H1 (cell line): ENCODE data around the gene LGI4. TPM values are rescaled to one million over a fixed set of nuclear protein-coding genes. Genes with fewer than 3 reads are reported as not detected.
A peak's percentile ranks its signal among the peaks of the same experiment; 100 is the strongest.

ENCODE experiments used
- CTCF ChIA-PET: fragments of 300-600 bp; sonication (Branson Sonifier 250); formaldehyde crosslinking; loops from one replicate; lab custom pipeline; 2021; ENCODE audit not compliant: partially characterized antibody; lab: Charles Lee
- POLR2A ChIA-PET: fragments of 300-600 bp; sonication (Branson Sonifier 250); formaldehyde crosslinking; loops from one replicate; lab custom pipeline; 2021; ENCODE audit warnings: inconsistent platforms; ENCODE audit not compliant: partially characterized antibody; lab: Charles Lee
- DNase-seq, 2 experiments: peaks; one replicate each; pipeline versions ENCODE4 v3.0.0 to v3.0.0-alpha.2; 2010 to 2022; ENCODE audit warnings: low spot score in 2 of 2, low read depth in 1 of 2, mixed read lengths in 1 of 2
- FAIRE-seq: peaks from 2 replicates; lab custom pipeline; 2011; peaks lifted over from hg19 to GRCh38; lab: Jason Lieb, UNC
- H2AFZ ChIP-seq: 2 replicates; pipeline ENCODE4 v1.8.1; 2012; ENCODE audit warnings: low read length, inconsistent platforms
- H2AK5ac ChIP-seq: 2 replicates; pipeline ENCODE4 v1.6.1; 2013; ENCODE audit warnings: low read depth, low read length
- H2BK120ac ChIP-seq: replicated peaks from 2 replicates; pipeline ENCODE3; 2013; ENCODE audit warnings: low read depth, low read length, inconsistent platforms
- H2BK12ac ChIP-seq: 2 replicates; pipeline ENCODE4 v1.6.1; 2013; ENCODE audit warnings: low read depth, low read length
- H2BK15ac ChIP-seq: 2 replicates; pipeline ENCODE4 v1.6.1; 2013; ENCODE audit warnings: low read length
- H2BK20ac ChIP-seq: 2 replicates; pipeline ENCODE4 v1.6.1; 2013; ENCODE audit warnings: low read length
- H2BK5ac ChIP-seq: 2 replicates; pipeline ENCODE4 v1.6.1; 2013; ENCODE audit warnings: low read depth, low read length
- H3K14ac ChIP-seq: 2 replicates; pipeline ENCODE4 v1.6.1; 2013; ENCODE audit warnings: inconsistent platforms; ENCODE audit not compliant: insufficient read length
- H3K18ac ChIP-seq: 2 replicates; pipeline ENCODE4 v1.6.1; 2013; ENCODE audit warnings: low read length; ENCODE audit errors: extremely low read depth
- H3K23ac ChIP-seq: 2 replicates; pipeline ENCODE4 v1.6.1; 2013; ENCODE audit warnings: inconsistent platforms; ENCODE audit not compliant: insufficient read length
- H3K23me2 ChIP-seq: 2 replicates; pipeline ENCODE4 v1.6.1; 2013; ENCODE audit warnings: low read depth, low read length
- H3K27ac ChIP-seq: 2 replicates; pipeline ENCODE4 v1.6.1; 2011; ENCODE audit warnings: low read depth, low read length, inconsistent platforms
- H3K27me3 ChIP-seq, 4 experiments: replicated peaks in 1 of 4; 1 replicate in 1 of 4; 2 replicates in 3 of 4; pipeline versions ENCODE4 v1.6.1 to v1.8.1; 2011 to 2013; ENCODE audit warnings: low read length in 3 of 4, mild to moderate bottlenecking in 3 of 4, inconsistent platforms in 2 of 4, mixed read lengths in 2 of 4, moderate library complexity in 1 of 4; ENCODE audit not compliant: control insufficient read depth in 3 of 4, insufficient read depth in 3 of 4; ENCODE audit errors: extremely low read depth in 1 of 4
- H3K36me3 ChIP-seq, 4 experiments: 2 replicates each; pipeline versions ENCODE4 v1.6.1 to v1.8.1; 2011 to 2013; ENCODE audit warnings: mild to moderate bottlenecking in 4 of 4, low read length in 3 of 4, moderate library complexity in 2 of 4, control low read depth in 1 of 4, inconsistent platforms in 1 of 4; ENCODE audit not compliant: insufficient read depth in 4 of 4, control insufficient read depth in 2 of 4
- H3K4ac ChIP-seq: replicated peaks from 2 replicates; pipeline ENCODE3; 2013; ENCODE audit warnings: low read length, low read depth, mixed read lengths, inconsistent platforms; ENCODE audit not compliant: insufficient read length
- H3K4me1 ChIP-seq, 4 experiments: replicated peaks in 1 of 4; 1 replicate in 1 of 4; 2 replicates in 3 of 4; pipeline versions ENCODE4 v1.6.1 to v1.8.1; 2011 to 2013; ENCODE audit warnings: low read length in 3 of 4, inconsistent platforms in 2 of 4, mixed read lengths in 1 of 4; ENCODE audit not compliant: insufficient read depth in 4 of 4, control insufficient read depth in 3 of 4
- H3K4me2 ChIP-seq, 2 experiments: 2 replicates each; pipeline versions ENCODE4 v1.6.1 to v1.8.1; 2011 to 2013; ENCODE audit warnings: low read depth in 2 of 2, low read length in 2 of 2, control low read depth in 1 of 2, inconsistent platforms in 1 of 2, mild to moderate bottlenecking in 1 of 2; ENCODE audit not compliant: insufficient read depth in 1 of 2
- H3K4me3 ChIP-seq, 4 experiments: fragments of 200-600, 300-600 bp in 1 of 4; sonication (generic), shearing (Covaris generic), sonication (Bioruptor Twin) in 1 of 4; 2 replicates each; pipeline versions ENCODE4 v1.5.1 to v1.8.1; 2011 to 2016; ENCODE audit warnings: low read length in 4 of 4, low read depth in 3 of 4, control low read depth in 2 of 4, inconsistent platforms in 2 of 4, mild to moderate bottlenecking in 2 of 4, mixed read lengths in 1 of 4, moderate library complexity in 1 of 4; ENCODE audit not compliant: insufficient read depth in 2 of 4; ENCODE audit errors: extremely low read depth in 1 of 4
- H3K56ac ChIP-seq: replicated peaks from 2 replicates; pipeline ENCODE3; 2013; ENCODE audit warnings: low read depth, mild to moderate bottlenecking, mixed read lengths, low read length, inconsistent platforms; ENCODE audit not compliant: insufficient read length
- H3K79me1 ChIP-seq: 2 replicates; pipeline ENCODE4 v1.6.1; 2013; ENCODE audit warnings: low read depth, low read length, control low read depth
- H3K79me2 ChIP-seq, 2 experiments: 2 replicates each; pipeline versions ENCODE4 v1.6.1 to v1.8.1; 2012 to 2013; ENCODE audit warnings: low read length in 2 of 2, mild to moderate bottlenecking in 2 of 2, inconsistent platforms in 1 of 2; ENCODE audit not compliant: insufficient read depth in 2 of 2, control insufficient read depth in 1 of 2
- H3K9ac ChIP-seq, 4 experiments: replicated peaks in 1 of 4; 1 replicate in 1 of 4; 2 replicates in 3 of 4; pipeline versions ENCODE4 v1.6.1 to v1.8.1; 2011 to 2013; ENCODE audit warnings: low read depth in 3 of 4, low read length in 3 of 4, control low read depth in 2 of 4, mild to moderate bottlenecking in 2 of 4, moderate library complexity in 2 of 4, inconsistent platforms in 1 of 4; ENCODE audit errors: extremely low read depth in 1 of 4
- H3K9me3 ChIP-seq, 2 experiments: 2 replicates each; pipeline versions ENCODE4 v1.6.1 to v1.8.1; 2012 to 2013; ENCODE audit warnings: mild to moderate bottlenecking in 2 of 2, moderate library complexity in 2 of 2, control low read depth in 1 of 2, inconsistent platforms in 1 of 2, low read depth in 1 of 2, low read length in 1 of 2, mixed read lengths in 1 of 2; ENCODE audit not compliant: insufficient read depth in 2 of 2
- H4K20me1 ChIP-seq, 2 experiments: replicated peaks in 1 of 2; 2 replicates each; pipeline versions ENCODE3 to v1.8.1; 2011 to 2013; ENCODE audit warnings: inconsistent platforms in 2 of 2, low read length in 2 of 2, mild to moderate bottlenecking in 1 of 2; ENCODE audit not compliant: insufficient read depth in 2 of 2, control insufficient read depth in 1 of 2
- H4K5ac ChIP-seq: 2 replicates; pipeline ENCODE4 v1.6.1; 2013; ENCODE audit warnings: low read length, low read depth, mixed read lengths, inconsistent platforms; ENCODE audit not compliant: insufficient read length
- H4K8ac ChIP-seq: 2 replicates; pipeline ENCODE4 v1.8.0; 2013; ENCODE audit warnings: mild to moderate bottlenecking, moderate library complexity, low read length, inconsistent platforms; ENCODE audit not compliant: insufficient read depth; ENCODE audit errors: extremely low read depth
- H4K91ac ChIP-seq: replicated peaks from 2 replicates; pipeline ENCODE3; 2013; ENCODE audit warnings: low read length, mixed read lengths, inconsistent platforms; ENCODE audit not compliant: insufficient read length
- HDAC2 ChIP-seq, 2 experiments: fragments of 300-600 bp in 1 of 2; sonication (generic) in 1 of 2; IDR thresholded peaks; 2 replicates each; pipeline ENCODE4 v1.6.1; 2011 to 2012; ENCODE audit warnings: low read depth in 2 of 2, low read length in 2 of 2, mild to moderate bottlenecking in 2 of 2, moderate library complexity in 2 of 2, borderline replicate concordance in 1 of 2, inconsistent platforms in 1 of 2
- SP1 ChIP-seq: IDR thresholded peaks from 2 replicates; pipeline ENCODE4 v1.6.1; 2011; ENCODE audit warnings: low read depth, low read length
- TAF7 ChIP-seq: optimal IDR thresholded peaks from 2 replicates; pipeline ENCODE3; 2011; ENCODE audit warnings: low read depth, mild to moderate bottlenecking, inconsistent platforms, low read length, moderate library complexity, borderline replicate concordance
- WGBS, 2 experiments: shearing (Covaris generic) in 1 of 2; methylation state at CpG; one replicate each; pipeline versions ENCODE4 v1.1.6 to v1.1.7; 2013 to 2015; ENCODE audit warnings: low lambda C conversion rate in 2 of 2, mixed read lengths in 2 of 2, inconsistent platforms in 1 of 2, low coverage in 1 of 2, missing lambda C conversion rate in 1 of 2; ENCODE audit not compliant: insufficient replicate concordance in 2 of 2, insufficient coverage in 1 of 2, insufficient read length in 1 of 2; ENCODE audit errors: extremely low coverage in 1 of 2, missing lambda C conversion rate in 1 of 2; 5-methylcytosine and 5-hydroxymethylcytosine counted together
- polyA plus RNA-seq, 7 experiments: library from polyadenylated mRNA; depleted of rRNA in 3 of 7; stranded (reverse) in 5 of 7; unstranded in 2 of 7; fragments of >200 nt in 5 of 7; fragments of 200-250 nt in 2 of 7; gene quantifications; 1 replicate in 5 of 7; 2 replicates in 1 of 7; 4 replicates in 1 of 7; pipeline versions ENCODE4 v1.2.1 to v1.2.3, GENCODE V29; 2011 to 2013; ENCODE audit warnings: missing spikeins in 2 of 7, mixed read lengths in 2 of 7
- total RNA-seq: library from RNA; stranded (reverse); fragmentation: NEBNext Ultra II Directional; extraction: Animal tissue kit (Norgen Biotek cat#: 25700); gene quantifications from 2 replicates; pipeline ENCODE4 v1.2.1, GENCODE V29; 2021
- TF ChIP-seq, protein P1 (sequence below): IDR thresholded peaks from 2 replicates; pipeline ENCODE4 v1.6.1; 2012; ENCODE audit warnings: inconsistent platforms

Gene LGI4
- total and polyA plus RNA-seq, 2 of the 8 experiments (the other 6 are each of a cell fraction or from before 2014, with no cell fraction given): 2.0 to 8.2 TPM

DNA sequence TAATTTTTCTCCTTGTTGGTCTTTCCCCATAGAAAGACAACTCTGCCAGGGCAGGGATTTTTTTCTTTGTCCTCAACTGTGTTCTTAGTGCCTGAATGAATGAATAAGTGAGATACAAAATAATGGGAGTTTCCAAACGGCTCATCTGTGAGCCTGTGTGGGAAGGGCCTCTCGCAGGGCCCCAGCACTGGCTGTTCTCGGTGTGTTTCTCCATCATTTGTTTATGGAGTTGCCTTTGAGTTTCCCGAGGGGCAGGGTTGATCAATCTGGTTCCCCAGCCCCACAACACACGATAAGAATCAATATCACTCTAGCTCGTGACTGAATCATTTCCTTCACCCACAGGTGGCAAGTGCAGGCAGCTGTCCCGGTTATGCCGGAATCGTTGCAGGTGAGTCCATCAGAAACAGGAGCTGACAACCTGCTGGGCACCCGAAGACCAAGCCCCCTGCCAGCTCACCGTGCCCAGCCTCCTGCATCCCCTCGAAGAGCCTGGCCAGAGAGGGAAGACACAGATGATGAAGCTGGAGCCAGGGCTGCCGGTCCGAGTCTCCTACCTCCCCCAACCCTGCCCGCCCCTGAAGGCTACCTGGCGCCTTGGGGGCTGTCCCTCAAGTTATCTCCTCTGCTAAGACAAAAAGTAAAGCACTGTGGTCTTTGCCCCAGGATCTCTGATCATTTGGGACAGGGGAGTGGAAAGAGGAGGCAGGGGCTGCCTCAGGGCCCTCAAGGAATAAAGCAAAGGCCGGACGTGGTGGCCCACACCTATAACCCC is 34.5 kb upstream of the LGI4 start:
- Histone ChIP-seq H4K5ac (no peak overlapping the region), H4K20me1 (no peaks in the 10 kb centered on the region), H3K4ac (no peak overlapping the region), H3K27ac (no peak overlapping the region), H3K79me1 (no peaks in the 10 kb centered on the region; the same call in 1 of the 2 replicates), H3K36me3 (peaks cover 5 to 31% (median 22%) of the 10 kb centered on the region in 4 experiments; a peak in 7 of 8 replicates), H2AFZ (no peak overlapping the region), H2BK15ac (no peak overlapping the region), H2BK12ac (no peak overlapping the region), H4K8ac (peak overlapping the region; percentile 23; the same call in 1 of the 2 replicates), H2BK5ac (no peak overlapping the region), H2AK5ac (no peak overlapping the region), H4K91ac (no peak overlapping the region), H3K23me2 (no peaks in the 10 kb centered on the region), H3K23ac (no peak overlapping the region), H3K27me3 (no peaks in the 10 kb centered on the region), H3K9ac (no peak overlapping the region), H3K56ac (no peak overlapping the region), H3K4me3 (no peak overlapping the region), H3K4me2 (no peak overlapping the region), H3K14ac (no peak overlapping the region), H2BK120ac (no peak overlapping the region), H3K9me3 (0 out of 4 replicates have a peak, but pooled peaks cover 0 to 2% of the 10 kb centered on the region in 2 experiments), H2BK20ac (no peak overlapping the region), H3K4me1 (no peaks in the 10 kb centered on the region), H3K79me2 (no peaks in the 10 kb centered on the region), H3K18ac (no peak overlapping the region)
- DNase-seq (no peak), FAIRE-seq (no peak)
- no peak for TF ChIP-seq HDAC2 (IDR thresholded peaks at IDR 0.05; ENCODE audit: borderline replicate concordance in 1 of 2, low read depth in 2 of 2, low read length in 2 of 2)
- no peak for TF ChIP-seq SP1
- TF ChIP-seq, protein P1, sequence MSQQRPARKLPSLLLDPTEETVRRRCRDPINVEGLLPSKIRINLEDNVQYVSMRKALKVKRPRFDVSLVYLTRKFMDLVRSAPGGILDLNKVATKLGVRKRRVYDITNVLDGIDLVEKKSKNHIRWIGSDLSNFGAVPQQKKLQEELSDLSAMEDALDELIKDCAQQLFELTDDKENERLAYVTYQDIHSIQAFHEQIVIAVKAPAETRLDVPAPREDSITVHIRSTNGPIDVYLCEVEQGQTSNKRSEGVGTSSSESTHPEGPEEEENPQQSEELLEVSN: no peak
- no peak for TF ChIP-seq TAF7
- ChIA-PET CTCF (interaction anchor here (1.0 to 3.2 kb wide), 4 partner anchors 10 to 55 kb away, joined by 3 to 16 read pairs (median 4); no protein-coding TSS in a partner anchor), POLR2A (interaction anchor here (0.8 to 1.9 kb wide), 9 partner anchors 10 to 79 kb away, joined by 3 to 8 read pairs (median 3); no protein-coding TSS in a partner anchor)
- WGBS, 2 experiments: 91% methylated on average over 17 of the region's 18 CpGs; no CpG with 5 or more reads in 1 of the 2 experiments
